ENCODE measurements around the gene TMPRSS7. TPM values are rescaled to one million over a fixed set of nuclear protein-coding genes. Genes with fewer than 3 reads are reported as not detected.

Gene TMPRSS7
- polyA plus RNA-seq, 1 of the 3 experiments (the other 2 are of a cell fraction): 0.02 TPM

GRCh38 chr3:112087746-112088145 lies 53.2 kb downstream of the TMPRSS7 start:
- H3K27ac ChIP-seq (ENCODE audit: low read depth in 2 of 2, low read length in 1 of 2): peak overlapping the region in 1 of 2 experiments; percentile 77; a peak in 2 of 4 replicates
- POLR2A ChIA-PET: no interaction called here
- H3K4me3 ChIP-seq (ENCODE audit: low read depth in 2 of 2, low read length in 1 of 2): no peak overlapping the region; a peak in 1 of 4 replicates

More at GRCh38 chr3:112087746-112088145, 53.2 kb downstream of the TMPRSS7 start:
- Histone ChIP-seq H4K20me1 (ENCODE audit: insufficient read depth) (no peaks in the 10 kb centered on the region), H2AFZ (ENCODE audit: low read depth) (no peak overlapping the region), H3F3A (replicated peaks; ENCODE audit: insufficient read depth) (peaks cover 8% of the 10 kb centered on the region), H3K9me3 (no peaks in the 10 kb centered on the region), H3K27me3 (ENCODE audit: insufficient read depth) (no peaks in the 10 kb centered on the region), H3K79me2 (ENCODE audit: insufficient read depth) (peaks cover 53% of the 10 kb centered on the region), H3K9me2 (no peaks in the 10 kb centered on the region), H3K36me3 (replicated peaks in 1 of 2; ENCODE audit: control insufficient read depth in 1 of 2, insufficient read depth in 2 of 2, low read length in 1 of 2) (no peaks in the 10 kb centered on the region), H3K4me1 (ENCODE audit: control insufficient read depth in 1 of 2, insufficient read depth in 2 of 2, low read depth in 1 of 2, low read length in 1 of 2) (peaks cover 5 to 10% of the 10 kb centered on the region in 2 experiments; a peak in 2 of 4 replicates), H3K9ac (peak overlapping the region; percentile 81; the same call in 1 of the 2 replicates), H3K4me2 (peak overlapping the region; percentile 86)
- no peak for DNase-seq
- CTCF ChIA-PET: interaction anchor here (0.7 to 2.9 kb wide), 4 partner anchors 24 to 206 kb away, joined by 3 to 11 read pairs (median 4); partner anchors contain the start of gene SLC9C1
- WGBS (ENCODE audit: low lambda C conversion rate): 99% methylated on average over 4 of the region's 5 CpGs
- TF ChIP-seq RFX5 (IDR thresholded peaks at IDR 0.05; ENCODE audit: low read length) (no peak), NRF1 (IDR thresholded peaks at IDR 0.05; ENCODE audit: low read depth, low read length) (no peak), MXI1 (IDR thresholded peaks at IDR 0.05; ENCODE audit: low read depth, low read length) (no peak), SIN3A (IDR thresholded peaks at IDR 0.05; ENCODE audit: borderline replicate concordance, low read depth, low read length) (no peak), EZH2phosphoT487 (IDR thresholded peaks at IDR 0.05; ENCODE audit: borderline replicate concordance, low read depth) (no peak), USF2 (IDR thresholded peaks at IDR 0.05; ENCODE audit: borderline replicate concordance, low read depth, low read length) (no peak), USF1 (IDR thresholded peaks at IDR 0.05; ENCODE audit: borderline replicate concordance, low read depth) (no peak), RCOR1 (IDR thresholded peaks at IDR 0.05; ENCODE audit: low read length) (no peak), FOXM1 (IDR thresholded peaks at IDR 0.05; ENCODE audit: low read depth) (no peak), EP300 (IDR thresholded peaks at IDR 0.05; ENCODE audit: borderline replicate concordance in 1 of 2, low read depth in 1 of 2, low read length in 1 of 2) (no peak), RAD21 (IDR thresholded peaks at IDR 0.05; ENCODE audit: low read length) (no peak), RXRA (IDR thresholded peaks at IDR 0.05; ENCODE audit: borderline replicate concordance, low read depth) (no peak), POLR2AphosphoS5 (IDR thresholded peaks at IDR 0.05; ENCODE audit: low read depth, low read length) (no peak), JUND (IDR thresholded peaks at IDR 0.05) (no peak), TAF1 (IDR thresholded peaks at IDR 0.05; ENCODE audit: borderline replicate concordance, low read depth, low read length) (no peak), ELF1 (IDR thresholded peaks at IDR 0.05) (no peak), CTCF (IDR thresholded peaks at IDR 0.05) (no peak)
- TF ChIP-seq, protein P1, sequence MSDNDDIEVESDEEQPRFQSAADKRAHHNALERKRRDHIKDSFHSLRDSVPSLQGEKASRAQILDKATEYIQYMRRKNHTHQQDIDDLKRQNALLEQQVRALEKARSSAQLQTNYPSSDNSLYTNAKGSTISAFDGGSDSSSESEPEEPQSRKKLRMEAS (IDR thresholded peaks at IDR 0.05; ENCODE audit: low read depth): no peak
- TF ChIP-seq, protein P2, sequence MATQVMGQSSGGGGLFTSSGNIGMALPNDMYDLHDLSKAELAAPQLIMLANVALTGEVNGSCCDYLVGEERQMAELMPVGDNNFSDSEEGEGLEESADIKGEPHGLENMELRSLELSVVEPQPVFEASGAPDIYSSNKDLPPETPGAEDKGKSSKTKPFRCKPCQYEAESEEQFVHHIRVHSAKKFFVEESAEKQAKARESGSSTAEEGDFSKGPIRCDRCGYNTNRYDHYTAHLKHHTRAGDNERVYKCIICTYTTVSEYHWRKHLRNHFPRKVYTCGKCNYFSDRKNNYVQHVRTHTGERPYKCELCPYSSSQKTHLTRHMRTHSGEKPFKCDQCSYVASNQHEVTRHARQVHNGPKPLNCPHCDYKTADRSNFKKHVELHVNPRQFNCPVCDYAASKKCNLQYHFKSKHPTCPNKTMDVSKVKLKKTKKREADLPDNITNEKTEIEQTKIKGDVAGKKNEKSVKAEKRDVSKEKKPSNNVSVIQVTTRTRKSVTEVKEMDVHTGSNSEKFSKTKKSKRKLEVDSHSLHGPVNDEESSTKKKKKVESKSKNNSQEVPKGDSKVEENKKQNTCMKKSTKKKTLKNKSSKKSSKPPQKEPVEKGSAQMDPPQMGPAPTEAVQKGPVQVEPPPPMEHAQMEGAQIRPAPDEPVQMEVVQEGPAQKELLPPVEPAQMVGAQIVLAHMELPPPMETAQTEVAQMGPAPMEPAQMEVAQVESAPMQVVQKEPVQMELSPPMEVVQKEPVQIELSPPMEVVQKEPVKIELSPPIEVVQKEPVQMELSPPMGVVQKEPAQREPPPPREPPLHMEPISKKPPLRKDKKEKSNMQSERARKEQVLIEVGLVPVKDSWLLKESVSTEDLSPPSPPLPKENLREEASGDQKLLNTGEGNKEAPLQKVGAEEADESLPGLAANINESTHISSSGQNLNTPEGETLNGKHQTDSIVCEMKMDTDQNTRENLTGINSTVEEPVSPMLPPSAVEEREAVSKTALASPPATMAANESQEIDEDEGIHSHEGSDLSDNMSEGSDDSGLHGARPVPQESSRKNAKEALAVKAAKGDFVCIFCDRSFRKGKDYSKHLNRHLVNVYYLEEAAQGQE (IDR thresholded peaks at IDR 0.05; ENCODE audit: low read depth, low read length): no peak

Data from SK-N-SH (cell line).